ENCODE results near the gene ITPKC.

The ITPKC gene

DNA sequence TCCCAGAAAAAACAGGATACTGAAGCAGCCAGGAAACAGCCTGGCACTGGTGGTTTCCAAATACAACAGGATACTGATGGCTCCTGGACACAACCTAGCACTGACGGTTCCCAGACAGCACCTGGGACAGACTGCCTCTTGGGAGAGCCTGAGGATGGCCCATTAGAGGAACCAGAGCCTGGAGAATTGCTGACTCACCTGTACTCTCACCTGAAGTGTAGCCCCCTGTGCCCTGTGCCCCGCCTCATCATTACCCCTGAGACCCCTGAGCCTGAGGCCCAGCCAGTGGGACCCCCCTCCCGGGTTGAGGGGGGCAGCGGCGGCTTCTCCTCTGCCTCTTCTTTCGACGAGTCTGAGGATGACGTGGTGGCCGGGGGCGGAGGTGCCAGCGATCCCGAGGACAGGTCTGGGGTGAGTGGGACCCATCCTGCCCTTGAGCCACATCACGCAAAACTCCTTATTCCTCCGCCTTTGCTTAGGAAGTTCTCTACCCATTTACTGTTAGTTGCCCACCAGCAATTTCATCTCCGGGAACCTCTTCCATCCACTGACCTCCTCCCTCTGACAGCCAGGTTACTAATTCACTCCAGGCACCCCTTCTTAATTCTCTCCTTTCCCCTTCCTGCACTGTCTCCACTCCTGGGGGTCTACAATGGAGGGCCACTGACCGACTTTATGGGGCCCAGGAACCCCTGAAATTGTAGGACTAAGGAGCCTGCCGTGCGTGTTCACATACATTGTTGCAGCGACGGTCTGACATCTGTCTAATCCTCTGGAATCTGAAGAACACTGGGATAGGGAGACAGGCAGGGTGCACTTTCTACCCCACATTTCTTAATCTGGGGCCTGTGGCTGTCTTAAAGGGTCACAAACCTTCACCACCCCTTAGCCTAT lies 1.2 kb downstream of the ITPKC start:
- Histone ChIP-seq H3K27me3 (ENCODE audit: insufficient read depth, insufficient read length) (no peaks in the 10 kb centered on the region), H3K4me1 (ENCODE audit: insufficient read depth, insufficient read length) (peaks cover 2% of the 10 kb centered on the region), H3K4me3 (ENCODE audit: insufficient read length, low read depth) (peak overlapping the region; percentile 87), H3K9ac (ENCODE audit: insufficient read length, low read depth) (peak overlapping the region; percentile 61), H3K36me3 (ENCODE audit: insufficient read depth, insufficient read length, low read length) (peaks cover 8% of the 10 kb centered on the region), H3K9me3 (ENCODE audit: insufficient read depth, low read length) (no peaks in the 10 kb centered on the region)
- TF ChIP-seq YY1 (IDR thresholded peaks at IDR 0.05; ENCODE audit: insufficient read depth, insufficient read length) = no peak
- TF ChIP-seq SUZ12 (IDR thresholded peaks at IDR 0.05; ENCODE audit: extremely low read depth, insufficient read depth, insufficient read length) = no peak
- TF ChIP-seq ZNF274 (IDR thresholded peaks at IDR 0.05; ENCODE audit: low read depth, low read length) = no peak
- no peak for DNase-seq (ENCODE audit: low read depth, low spot score)

DNA sequence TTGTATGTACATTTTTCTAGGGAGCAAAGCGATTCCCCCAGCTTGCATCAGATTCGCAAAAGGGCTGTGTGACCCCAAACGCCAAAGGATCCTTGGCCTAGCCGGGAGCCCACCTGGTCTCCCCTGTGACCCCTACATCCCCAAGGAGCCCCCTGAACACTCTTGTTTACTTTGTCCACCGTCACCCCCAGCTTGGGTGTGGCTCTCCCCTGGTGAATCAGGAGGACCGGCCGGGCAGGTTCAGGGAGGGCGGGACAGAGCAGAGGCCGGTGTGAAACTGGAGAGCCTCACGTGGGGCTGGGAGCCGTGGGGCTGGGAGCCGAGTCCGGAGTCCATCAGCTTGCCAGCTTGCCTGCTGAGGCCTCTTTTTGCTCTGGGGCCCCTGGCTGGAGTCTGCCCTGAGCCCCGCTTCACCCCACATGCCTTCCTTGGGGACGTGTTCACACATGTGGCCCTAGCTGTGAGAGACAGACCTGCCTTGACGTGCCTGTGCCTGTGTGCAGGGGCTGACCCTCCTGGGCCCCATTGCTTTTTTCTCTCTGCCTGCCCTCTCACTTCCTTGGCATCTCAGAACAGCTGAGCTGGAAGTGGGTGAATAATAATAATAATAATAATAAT lies 2.0 kb downstream of the ITPKC start:
- H3K27me3 ChIP-seq (ENCODE audit: insufficient read depth, insufficient read length) = no peaks in the 10 kb centered on the region
- H3K4me3 ChIP-seq (ENCODE audit: insufficient read length, low read depth) = peak overlapping the region; percentile 87
- DNase-seq (ENCODE audit: low read depth, low spot score) = no peak
- TF ChIP-seq ZNF274 (IDR thresholded peaks at IDR 0.05; ENCODE audit: low read depth, low read length) (no peak), SUZ12 (IDR thresholded peaks at IDR 0.05; ENCODE audit: extremely low read depth, insufficient read depth, insufficient read length) (no peak), YY1 (IDR thresholded peaks at IDR 0.05; ENCODE audit: insufficient read depth, insufficient read length) (no peak)
- H3K9me3 ChIP-seq (ENCODE audit: insufficient read depth, low read length) = no peaks in the 10 kb centered on the region
- peaks cover 2% of the 10 kb centered on the region for H3K4me1 ChIP-seq (ENCODE audit: insufficient read depth, insufficient read length)
- H3K36me3 ChIP-seq (ENCODE audit: insufficient read depth, insufficient read length, low read length) = peaks cover 11% of the 10 kb centered on the region
- H3K9ac ChIP-seq (ENCODE audit: insufficient read length, low read depth) = peak overlapping the region; percentile 61

DNA sequence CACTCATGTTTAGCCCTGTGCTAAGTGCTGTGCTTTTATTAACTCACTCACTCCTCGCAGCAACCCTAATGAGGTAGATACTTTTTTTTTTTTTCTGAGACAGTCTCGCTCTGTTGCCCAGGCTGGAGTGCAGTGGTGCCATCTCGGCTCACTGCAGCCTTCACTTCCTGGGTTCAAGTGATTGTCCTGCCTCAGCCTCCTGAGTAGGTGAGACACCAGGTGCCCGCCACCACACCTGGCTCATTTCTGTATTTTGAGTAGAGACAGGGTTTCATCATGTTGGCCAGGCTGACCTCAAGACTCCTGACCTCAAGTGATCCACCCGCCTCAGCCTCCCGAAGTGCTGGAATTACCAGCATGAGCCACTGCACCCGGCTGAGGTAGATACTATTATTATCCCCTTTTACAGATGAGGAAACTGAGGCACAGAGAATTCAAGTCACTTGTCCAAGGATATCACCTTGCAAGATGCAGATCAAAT lies 2.5 kb downstream of the ITPKC start:
- H3K27me3 ChIP-seq (ENCODE audit: insufficient read depth, insufficient read length) = no peaks in the 10 kb centered on the region
- H3K4me1 ChIP-seq (ENCODE audit: insufficient read depth, insufficient read length) = peaks cover 2% of the 10 kb centered on the region
- TF ChIP-seq YY1 (IDR thresholded peaks at IDR 0.05; ENCODE audit: insufficient read depth, insufficient read length) = no peak
- TF ChIP-seq SUZ12 (IDR thresholded peaks at IDR 0.05; ENCODE audit: extremely low read depth, insufficient read depth, insufficient read length) = no peak
- TF ChIP-seq ZNF274 (IDR thresholded peaks at IDR 0.05; ENCODE audit: low read depth, low read length) = no peak
- no peak overlapping the region for H3K9ac ChIP-seq (ENCODE audit: insufficient read length, low read depth)
- no peak for DNase-seq (ENCODE audit: low read depth, low spot score)
- no peak overlapping the region for H3K4me3 ChIP-seq (ENCODE audit: insufficient read length, low read depth)
- H3K9me3 ChIP-seq (ENCODE audit: insufficient read depth, low read length) = no peaks in the 10 kb centered on the region
- H3K36me3 ChIP-seq (ENCODE audit: insufficient read depth, insufficient read length, low read length) = peaks cover 16% of the 10 kb centered on the region

DNA sequence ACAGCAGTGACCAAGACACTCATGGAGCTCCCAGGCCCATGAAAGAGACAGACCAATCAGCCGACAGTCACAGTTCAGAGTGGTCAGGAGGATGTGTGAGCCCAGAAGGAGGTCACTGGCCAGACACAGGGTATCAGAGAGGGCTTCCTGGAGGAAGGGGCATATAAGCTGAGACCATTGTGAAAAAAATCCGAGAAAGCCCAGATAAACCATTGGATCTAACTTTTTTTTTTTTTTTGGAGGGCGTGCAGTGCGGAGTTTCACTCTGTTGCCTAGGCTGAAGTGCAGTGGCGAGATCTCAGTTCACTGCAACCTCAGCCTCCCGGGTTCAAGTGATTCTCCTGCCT lies 4.2 kb downstream of the ITPKC start:
- Histone ChIP-seq H3K27me3 (ENCODE audit: insufficient read depth, insufficient read length) (no peaks in the 10 kb centered on the region), H3K36me3 (ENCODE audit: insufficient read depth, insufficient read length, low read length) (peaks cover 24% of the 10 kb centered on the region), H3K9me3 (ENCODE audit: insufficient read depth, low read length) (no peaks in the 10 kb centered on the region), H3K4me3 (ENCODE audit: insufficient read length, low read depth) (no peak overlapping the region), H3K9ac (ENCODE audit: insufficient read length, low read depth) (no peak overlapping the region), H3K4me1 (ENCODE audit: insufficient read depth, insufficient read length) (no peaks in the 10 kb centered on the region)
- no peak for TF ChIP-seq YY1 (IDR thresholded peaks at IDR 0.05; ENCODE audit: insufficient read depth, insufficient read length)
- no peak for TF ChIP-seq ZNF274 (IDR thresholded peaks at IDR 0.05; ENCODE audit: low read depth, low read length)
- no peak for TF ChIP-seq SUZ12 (IDR thresholded peaks at IDR 0.05; ENCODE audit: extremely low read depth, insufficient read depth, insufficient read length)
- no peak for DNase-seq (ENCODE audit: low read depth, low spot score)

DNA sequence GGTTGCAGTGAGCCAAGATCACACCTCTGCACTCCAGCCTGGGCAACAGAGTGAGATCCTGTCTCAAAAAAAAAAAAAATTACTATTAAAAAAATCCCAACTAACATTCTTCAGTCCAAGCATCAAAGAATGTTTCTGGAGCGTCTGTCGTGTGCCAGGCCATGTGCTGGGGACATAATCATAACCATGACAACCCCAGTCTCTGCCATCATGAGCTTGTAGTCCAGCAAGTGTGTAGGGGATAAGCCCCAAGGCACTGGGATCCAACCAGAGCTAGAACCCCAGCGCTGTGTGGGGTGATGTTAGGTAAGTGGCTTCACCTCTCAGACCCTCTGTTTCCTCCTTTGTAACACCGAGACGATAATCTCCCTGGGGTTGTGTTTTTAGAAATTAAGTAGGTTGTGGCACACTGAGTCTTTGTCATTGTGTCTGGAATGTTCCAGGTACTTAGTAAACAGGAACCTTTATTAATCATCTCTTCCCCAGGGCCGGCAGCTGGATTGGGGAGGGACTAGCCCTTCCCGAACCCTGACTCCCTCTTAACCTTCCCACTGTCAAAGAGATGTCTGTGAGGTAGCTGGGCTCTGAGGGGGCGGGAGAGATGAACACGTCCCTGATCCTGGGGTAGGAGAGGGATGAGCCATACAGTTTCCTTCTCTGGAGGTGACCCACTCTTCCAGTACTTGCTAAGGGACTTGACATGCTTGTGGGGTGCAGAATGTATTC lies 5.2 kb downstream of the ITPKC start:
- Histone ChIP-seq H3K9ac (ENCODE audit: insufficient read length, low read depth) (no peak overlapping the region), H3K4me1 (ENCODE audit: insufficient read depth, insufficient read length) (no peaks in the 10 kb centered on the region), H3K9me3 (ENCODE audit: insufficient read depth, low read length) (no peaks in the 10 kb centered on the region), H3K36me3 (ENCODE audit: insufficient read depth, insufficient read length, low read length) (peaks cover 31% of the 10 kb centered on the region), H3K4me3 (ENCODE audit: insufficient read length, low read depth) (no peak overlapping the region), H3K27me3 (ENCODE audit: insufficient read depth, insufficient read length) (no peaks in the 10 kb centered on the region)
- no peak for DNase-seq (ENCODE audit: low read depth, low spot score)
- no peak for TF ChIP-seq SUZ12 (IDR thresholded peaks at IDR 0.05; ENCODE audit: extremely low read depth, insufficient read depth, insufficient read length)
- TF ChIP-seq ZNF274 (IDR thresholded peaks at IDR 0.05; ENCODE audit: low read depth, low read length) = no peak
- TF ChIP-seq YY1 (IDR thresholded peaks at IDR 0.05; ENCODE audit: insufficient read depth, insufficient read length) = no peak

DNA sequence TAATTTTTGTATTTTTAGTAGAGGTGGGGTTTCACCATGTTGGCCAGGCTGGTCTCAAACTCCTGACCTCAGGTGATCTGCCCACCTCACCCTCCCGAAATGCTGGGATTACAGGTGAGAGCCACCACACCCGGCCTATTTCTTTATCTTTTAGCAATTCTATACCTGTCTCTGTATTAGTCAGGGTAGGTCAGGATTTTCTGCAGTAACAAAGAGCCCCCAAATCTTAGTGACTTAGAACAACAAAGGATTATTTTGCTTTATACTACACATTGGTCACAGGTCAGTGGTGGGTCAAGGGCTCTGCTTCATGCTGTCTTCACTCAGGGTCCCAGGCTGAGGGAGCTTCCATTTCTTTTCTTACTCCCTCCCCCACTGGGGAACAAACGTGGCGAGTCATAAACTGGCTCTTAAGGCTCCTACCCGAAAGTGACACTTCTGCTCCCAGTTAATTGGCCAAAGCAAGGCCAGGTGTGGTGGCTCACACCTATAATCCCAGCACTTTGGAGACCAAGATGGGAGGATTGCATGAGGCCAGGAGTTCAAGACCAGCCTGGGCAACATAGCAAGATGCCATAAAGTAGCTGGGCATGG lies 6.8 kb downstream of the ITPKC start:
- no peaks in the 10 kb centered on the region for H3K27me3 ChIP-seq (ENCODE audit: insufficient read depth, insufficient read length)
- DNase-seq (ENCODE audit: low read depth, low spot score) = no peak
- no peak overlapping the region for H3K9ac ChIP-seq (ENCODE audit: insufficient read length, low read depth)
- TF ChIP-seq ZNF274 (IDR thresholded peaks at IDR 0.05; ENCODE audit: low read depth, low read length) = no peak
- TF ChIP-seq SUZ12 (IDR thresholded peaks at IDR 0.05; ENCODE audit: extremely low read depth, insufficient read depth, insufficient read length) = no peak
- no peaks in the 10 kb centered on the region for H3K4me1 ChIP-seq (ENCODE audit: insufficient read depth, insufficient read length)
- H3K36me3 ChIP-seq (ENCODE audit: insufficient read depth, insufficient read length, low read length) = peaks cover 38% of the 10 kb centered on the region
- H3K9me3 ChIP-seq (ENCODE audit: insufficient read depth, low read length) = no peaks in the 10 kb centered on the region
- H3K4me3 ChIP-seq (ENCODE audit: insufficient read length, low read depth) = no peak overlapping the region
